KMS-11 (cell line): Measurements from ENCODE around the gene FHIT.
"Not testable (repeated sequence)": the region's sequence is repeated elsewhere in the genome, so short reads cannot be mapped to it uniquely, and the experiment has no call there.

Source experiments
- H2AFZ ChIP-seq: fragments of 200-600 bp; sonication (generic); 2 replicates; pipeline ENCODE4 v1.6.1; 2016; ENCODE audit warnings: antibody characterized with exemption, mixed run types, low read depth
- H3K27ac ChIP-seq: fragments of 200-600 bp; sonication (generic); 2 replicates; pipeline ENCODE4 v1.6.1; 2016; ENCODE audit warnings: mild to moderate bottlenecking, mixed run types
- H3K27me3 ChIP-seq: fragments of 200-600 bp; sonication (generic); 2 replicates; pipeline ENCODE4 v1.6.1; 2017; ENCODE audit warnings: mild to moderate bottlenecking, low read depth, mixed run types, moderate library complexity; ENCODE audit not compliant: insufficient read depth
- H3K36me3 ChIP-seq: fragments of 200-600 bp; sonication (generic); 2 replicates; pipeline ENCODE4 v1.6.1; 2017; ENCODE audit warnings: mild to moderate bottlenecking, mixed run types; ENCODE audit not compliant: insufficient read depth
- H3K4me1 ChIP-seq: fragments of 200-600 bp; sonication (generic); 2 replicates; pipeline ENCODE4 v1.6.1; 2016; ENCODE audit warnings: mild to moderate bottlenecking, low read depth, mixed run types; ENCODE audit not compliant: poor library complexity, severe bottlenecking
- H3K4me2 ChIP-seq: fragments of 200-600 bp; sonication (generic); 2 replicates; pipeline ENCODE4 v1.7.0; 2016; ENCODE audit warnings: mild to moderate bottlenecking, mixed run types
- H3K4me3 ChIP-seq: fragments of 200-600 bp; sonication (generic); IDR thresholded peaks from 2 replicates; pipeline ENCODE4 v1.6.1; 2017; ENCODE audit warnings: low read depth, low read length, mixed read lengths; ENCODE audit not compliant: insufficient read depth
- H3K79me2 ChIP-seq: fragments of 200-600 bp; sonication (generic); 2 replicates; pipeline ENCODE4 v1.6.1; 2016; ENCODE audit warnings: low read depth, mixed run types; ENCODE audit not compliant: insufficient read depth
- H3K9ac ChIP-seq: fragments of 200-600 bp; sonication (generic); 2 replicates; pipeline ENCODE4 v1.6.1; 2016; ENCODE audit warnings: mild to moderate bottlenecking, mixed run types
- H4K20me1 ChIP-seq: fragments of 200-600 bp; sonication (generic); 2 replicates; pipeline ENCODE4 v1.6.1; 2016; ENCODE audit warnings: mild to moderate bottlenecking, mixed run types; ENCODE audit not compliant: insufficient read depth
- TF ChIP-seq, protein P1 (sequence below): fragments of 200-600 bp; sonication (generic); conservative IDR thresholded peaks from 2 replicates; pipeline ENCODE4 v1.6.1; 2017; ENCODE audit warnings: low read depth, mild to moderate bottlenecking, antibody characterized with exemption, low read length, moderate library complexity, mixed read lengths

FHIT gene

DNA sequence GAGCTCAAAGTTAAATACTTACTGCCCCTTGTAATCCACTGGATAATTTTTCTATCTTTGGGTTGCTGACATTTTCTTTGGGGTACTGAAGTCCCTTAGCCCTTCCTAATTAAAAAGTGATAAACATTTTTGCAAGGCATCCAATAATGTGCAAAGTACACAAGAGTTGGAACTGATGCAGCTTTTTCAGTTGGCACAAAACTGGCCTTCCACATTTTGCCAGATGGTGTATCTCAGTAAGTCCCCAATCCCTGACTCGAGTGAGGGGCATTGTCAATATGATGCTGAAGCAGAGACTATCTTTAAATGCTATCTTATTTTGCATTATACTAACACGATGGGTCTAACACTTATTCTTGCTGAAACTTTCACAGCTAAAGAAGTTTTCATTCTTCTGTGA lies 27.8 kb downstream of the FHIT start:
- H3K79me2 ChIP-seq, result no peaks in the 10 kb centered on the region
- TF ChIP-seq, protein P1, sequence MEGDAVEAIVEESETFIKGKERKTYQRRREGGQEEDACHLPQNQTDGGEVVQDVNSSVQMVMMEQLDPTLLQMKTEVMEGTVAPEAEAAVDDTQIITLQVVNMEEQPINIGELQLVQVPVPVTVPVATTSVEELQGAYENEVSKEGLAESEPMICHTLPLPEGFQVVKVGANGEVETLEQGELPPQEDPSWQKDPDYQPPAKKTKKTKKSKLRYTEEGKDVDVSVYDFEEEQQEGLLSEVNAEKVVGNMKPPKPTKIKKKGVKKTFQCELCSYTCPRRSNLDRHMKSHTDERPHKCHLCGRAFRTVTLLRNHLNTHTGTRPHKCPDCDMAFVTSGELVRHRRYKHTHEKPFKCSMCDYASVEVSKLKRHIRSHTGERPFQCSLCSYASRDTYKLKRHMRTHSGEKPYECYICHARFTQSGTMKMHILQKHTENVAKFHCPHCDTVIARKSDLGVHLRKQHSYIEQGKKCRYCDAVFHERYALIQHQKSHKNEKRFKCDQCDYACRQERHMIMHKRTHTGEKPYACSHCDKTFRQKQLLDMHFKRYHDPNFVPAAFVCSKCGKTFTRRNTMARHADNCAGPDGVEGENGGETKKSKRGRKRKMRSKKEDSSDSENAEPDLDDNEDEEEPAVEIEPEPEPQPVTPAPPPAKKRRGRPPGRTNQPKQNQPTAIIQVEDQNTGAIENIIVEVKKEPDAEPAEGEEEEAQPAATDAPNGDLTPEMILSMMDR, result no peak
- no peak overlapping the region for H3K27ac ChIP-seq
- no peak overlapping the region for H3K4me2 ChIP-seq
- H2AFZ ChIP-seq, result no peak overlapping the region
- H3K4me3 ChIP-seq, result no peak overlapping the region
- no peaks in the 10 kb centered on the region for H4K20me1 ChIP-seq
- H3K36me3 ChIP-seq, result no peaks in the 10 kb centered on the region
- no peaks in the 10 kb centered on the region for H3K27me3 ChIP-seq
- H3K4me1 ChIP-seq, result no peaks in the 10 kb centered on the region
- no peak overlapping the region for H3K9ac ChIP-seq

DNA sequence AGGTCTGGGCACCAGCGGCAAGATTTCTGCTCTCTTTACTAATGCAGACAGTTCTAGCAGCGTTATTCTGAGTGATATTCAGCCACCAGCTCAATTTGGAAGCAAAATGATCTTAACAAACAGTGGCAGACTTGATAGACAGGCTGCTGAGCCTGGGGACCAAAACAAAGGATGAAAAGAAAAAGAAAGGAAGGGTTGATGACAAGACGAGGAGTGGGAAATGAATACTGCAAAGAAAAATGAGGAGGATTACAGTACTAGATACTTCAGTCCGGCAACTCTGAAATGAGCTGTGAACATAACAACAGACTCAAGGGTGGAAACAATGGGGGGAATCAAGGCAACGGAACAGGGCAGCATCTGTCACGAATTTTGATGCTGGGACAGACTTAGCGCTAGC lies 28.8 kb downstream of the FHIT start:
- H3K4me3 ChIP-seq, result no peak overlapping the region
- H3K4me2 ChIP-seq, result no peak overlapping the region
- H3K27me3 ChIP-seq, result no peaks in the 10 kb centered on the region
- H4K20me1 ChIP-seq, result no peaks in the 10 kb centered on the region
- H3K36me3 ChIP-seq, result no peaks in the 10 kb centered on the region
- H3K4me1 ChIP-seq, result no peaks in the 10 kb centered on the region
- TF ChIP-seq, protein P1, result no peak
- H3K27ac ChIP-seq, result no peak overlapping the region
- H3K79me2 ChIP-seq, result no peaks in the 10 kb centered on the region
- no peak overlapping the region for H2AFZ ChIP-seq
- H3K9ac ChIP-seq, result no peak overlapping the region

DNA sequence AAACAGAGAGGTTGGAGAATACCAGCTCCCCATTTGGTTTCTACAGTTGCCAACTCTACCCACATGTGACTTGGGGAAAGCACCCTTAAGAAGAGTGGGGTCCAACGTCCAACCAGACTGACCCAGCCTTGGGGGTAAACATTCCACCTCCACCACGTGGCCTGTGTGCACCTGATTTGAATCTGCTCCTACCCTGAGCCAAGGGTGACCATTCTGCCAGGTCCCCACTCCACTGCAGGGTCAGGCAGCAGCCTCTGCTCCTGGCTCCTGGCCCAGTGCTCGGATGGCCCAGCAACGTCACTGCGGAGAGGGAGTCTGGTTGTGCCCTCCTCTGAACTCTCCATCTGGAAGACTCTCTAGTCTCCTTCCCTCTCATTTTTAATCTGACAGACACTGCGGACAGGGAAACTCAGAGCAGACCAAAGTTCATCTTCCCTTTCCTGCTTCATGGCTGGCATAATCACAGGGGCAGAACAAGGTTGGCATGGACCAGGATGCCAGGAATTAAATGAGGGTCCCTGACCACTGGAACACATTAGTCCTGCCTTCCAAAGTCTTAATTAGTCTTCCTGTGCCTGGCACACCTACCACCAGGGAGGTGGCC lies 29.4 kb downstream of the FHIT start:
- Histone ChIP-seq H4K20me1 (no peaks in the 10 kb centered on the region), H3K27me3 (no peaks in the 10 kb centered on the region), H3K27ac (no peak overlapping the region), H3K4me2 (no peak overlapping the region), H2AFZ (no peak overlapping the region), H3K4me3 (no peak overlapping the region), H3K4me1 (no peaks in the 10 kb centered on the region), H3K36me3 (no peaks in the 10 kb centered on the region), H3K9ac (no peak overlapping the region), H3K79me2 (no peaks in the 10 kb centered on the region)
- TF ChIP-seq, protein P1, result no peak

DNA sequence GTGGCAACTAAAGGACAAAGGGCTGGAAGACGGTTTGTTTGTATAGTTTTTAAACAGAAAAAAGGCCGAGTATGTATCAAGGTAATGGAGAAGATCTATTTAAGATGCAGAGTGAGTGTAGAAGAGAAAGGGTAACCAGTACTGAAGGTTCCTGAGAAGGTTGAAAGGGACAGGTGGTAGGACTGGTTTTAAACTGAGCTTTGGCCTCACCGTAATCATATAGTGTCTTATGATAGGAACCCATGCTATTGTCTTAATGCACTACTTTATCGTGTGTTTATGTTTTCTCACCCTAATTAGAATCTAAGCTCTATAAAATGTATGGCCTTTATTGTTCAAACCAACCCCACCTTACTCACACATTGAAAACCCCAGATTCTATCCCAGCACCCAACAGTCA lies 32.7 kb downstream of the FHIT start:
- H2AFZ ChIP-seq, result no peak overlapping the region

DNA sequence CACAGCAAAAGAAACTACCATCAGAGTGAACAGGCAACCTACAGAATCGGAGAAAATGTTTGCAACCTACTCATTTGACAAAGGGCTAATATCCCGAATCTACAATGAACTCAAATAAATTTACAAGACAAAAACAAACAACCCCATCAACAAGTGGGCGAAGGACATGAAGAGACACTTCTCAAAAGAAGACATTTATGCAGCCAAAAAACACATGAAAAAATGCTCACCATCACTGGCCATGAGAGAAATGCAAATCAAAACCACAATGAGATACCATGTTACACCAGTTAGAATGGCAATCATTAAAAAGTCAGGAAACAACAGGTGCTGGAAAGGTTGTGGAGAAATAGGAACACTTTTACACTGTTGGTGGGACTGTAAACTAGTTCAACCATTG lies 35.1 kb downstream of the FHIT start:
- not testable (repeated sequence) for H3K79me2 ChIP-seq, H3K9ac ChIP-seq, H4K20me1 ChIP-seq, H3K27me3 ChIP-seq, H3K4me2 ChIP-seq, H2AFZ ChIP-seq, H3K4me1 ChIP-seq, H3K36me3 ChIP-seq, H3K27ac ChIP-seq, H3K4me3 ChIP-seq

More for the DNA sequence above, 32.7 kb downstream of the FHIT start:
- no peaks in the 10 kb centered on the region for H3K4me1 ChIP-seq
- H3K4me3 ChIP-seq, result no peak overlapping the region
- H3K4me2 ChIP-seq, result no peak overlapping the region
- H3K27ac ChIP-seq, result no peak overlapping the region
- no peaks in the 10 kb centered on the region for H3K36me3 ChIP-seq
- no peak overlapping the region for H3K9ac ChIP-seq
- H4K20me1 ChIP-seq, result no peaks in the 10 kb centered on the region
- TF ChIP-seq, protein P1, result no peak
- H3K79me2 ChIP-seq, result no peaks in the 10 kb centered on the region
- H3K27me3 ChIP-seq, result no peaks in the 10 kb centered on the region
